22Rv1 (cell line): ENCODE results near the gene CD74.

Experiments used
- CTCF ChIP-seq: fragments of 450-650 bp; IDR thresholded peaks from 2 replicates; pipeline ENCODE4 v1.5.1; 2017; ENCODE audit warnings: mild to moderate bottlenecking
- ZFX ChIP-seq: fragments of 450-650 bp; IDR thresholded peaks from 2 replicates; pipeline ENCODE4 v1.6.1; 2017; ENCODE audit warnings: antibody characterized with exemption, borderline replicate concordance

GRCh38 chr5:150386024-150386855, 26.5 kb downstream of the CD74 start:
- TF ChIP-seq CTCF (no peak), ZFX (no peak)
